GM19025 (cell line): ENCODE data around the gene NPM3.

Experiments
- ATAC-seq: cut with Tn5 transposase; IDR thresholded peaks from one replicate; pipeline ENCODE4 v1.9.1; 2021; ENCODE audit warnings: mild to moderate bottlenecking, low read depth, moderate library complexity; ENCODE audit not compliant: unreplicated experiment

NPM3 gene

GRCh38 chr10:101775273-101776160 is 7.7 kb downstream of the NPM3 start, which contains the start of gene FGF8:
Gene FGF8 (minus strand): TSS chr10:101776114. CDS start chr10:101775900, 214 bp downstream.
- ATAC-seq, result no peak

- no peak for ATAC-seq
Measured at GRCh38 chr10:101774589-101775272, 8.5 kb downstream of the NPM3 start.

- ATAC-seq, result no peak
Measured at GRCh38 chr10:101773923-101774588, 9.2 kb downstream of the NPM3 start.

- ATAC-seq, result no peak
Measured at GRCh38 chr10:101772895-101773761, 10.1 kb downstream of the NPM3 start.

GRCh38 chr10:101772017-101772894 is 11.0 kb downstream of the NPM3 start:
- no peak for ATAC-seq

GRCh38 chr10:101771380-101771779 is 11.9 kb downstream of the NPM3 start:
- ATAC-seq, result no peak

- ATAC-seq, result no peak
Measured at GRCh38 chr10:101770331-101771215, 12.7 kb downstream of the NPM3 start.

GRCh38 chr10:101769541-101770180 is 13.6 kb downstream of the NPM3 start:
- no peak for ATAC-seq

GRCh38 chr10:101768791-101769170 is 14.5 kb downstream of the NPM3 start:
- ATAC-seq, result no peak

- no peak for ATAC-seq
Measured at GRCh38 chr10:101767966-101768790, 15.1 kb downstream of the NPM3 start.

- no peak for ATAC-seq
Measured at GRCh38 chr10:101767600-101767945, 15.7 kb downstream of the NPM3 start.

GRCh38 chr10:101766753-101767599 is 16.3 kb downstream of the NPM3 start:
- ATAC-seq, result no peak

- ATAC-seq, result no peak
Measured at GRCh38 chr10:101766306-101766705, 16.9 kb downstream of the NPM3 start.

GRCh38 chr10:101763141-101763846 is 20.0 kb downstream of the NPM3 start:
- ATAC-seq, result no peak

- no peak for ATAC-seq
Measured at GRCh38 chr10:101762736-101763135, 20.5 kb downstream of the NPM3 start.

GRCh38 chr10:101761226-101761625 is 22.0 kb downstream of the NPM3 start:
- ATAC-seq, result no peak
